Measurements from ENCODE around the gene EID1. TPM values are rescaled to one million over a fixed set of nuclear protein-coding genes. Genes with fewer than 3 reads are reported as not detected.

EID1 gene
- total RNA-seq, 1 experiment from 2014 or later: 74.3 TPM

GRCh38 chr15:48865370-48866079 is 12.4 kb upstream of the EID1 start:
- CTCF ChIA-PET: interaction anchor here (0.9 kb wide), 1 partner anchor 99 kb away, joined by 4 read pairs; the partner anchor contains the start of gene SHC4
- no TSS peak for BruUV-seq (replicated peaks)

DNA sequence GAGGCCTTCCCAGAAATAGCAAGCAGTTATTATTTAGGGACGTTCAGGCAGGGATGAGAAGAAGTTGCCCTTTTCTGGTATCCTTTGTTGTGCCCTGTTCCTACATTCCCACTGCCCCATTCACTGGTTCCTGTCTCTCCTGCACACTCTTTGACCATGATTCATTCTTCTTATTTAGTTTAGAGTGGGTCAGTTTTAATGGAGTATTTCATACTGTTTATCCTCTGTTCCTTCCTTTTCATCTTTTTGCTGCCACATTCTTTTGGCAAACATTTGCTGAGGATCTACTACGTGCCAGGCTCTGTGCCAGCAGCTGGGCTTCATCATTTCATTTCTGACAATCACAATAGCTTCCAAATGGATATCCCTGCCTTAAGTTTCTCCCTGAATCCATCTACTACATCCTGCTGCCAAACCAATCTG is 11.8 kb upstream of the EID1 start:
- H3K9me3 Mint-ChIP-seq (ENCODE audit: low read depth, unreplicated experiment): no peaks in the 10 kb centered on the region
- intact Hi-C loops (cut with micrococcal nuclease; ENCODE audit: unreplicated experiment): loop anchor here (5.0 kb wide), 1 partner anchor 271 kb away; no protein-coding TSS in a partner anchor
- no peak overlapping the region for H3K4me3 Mint-ChIP-seq (ENCODE audit: low read depth, unreplicated experiment)
- no peak overlapping the region for H3K27ac Mint-ChIP-seq (ENCODE audit: unreplicated experiment)
- DNase-seq: no peak
- no TSS peak for BruUV-seq (replicated peaks)
- TF ChIP-seq, protein P1, sequence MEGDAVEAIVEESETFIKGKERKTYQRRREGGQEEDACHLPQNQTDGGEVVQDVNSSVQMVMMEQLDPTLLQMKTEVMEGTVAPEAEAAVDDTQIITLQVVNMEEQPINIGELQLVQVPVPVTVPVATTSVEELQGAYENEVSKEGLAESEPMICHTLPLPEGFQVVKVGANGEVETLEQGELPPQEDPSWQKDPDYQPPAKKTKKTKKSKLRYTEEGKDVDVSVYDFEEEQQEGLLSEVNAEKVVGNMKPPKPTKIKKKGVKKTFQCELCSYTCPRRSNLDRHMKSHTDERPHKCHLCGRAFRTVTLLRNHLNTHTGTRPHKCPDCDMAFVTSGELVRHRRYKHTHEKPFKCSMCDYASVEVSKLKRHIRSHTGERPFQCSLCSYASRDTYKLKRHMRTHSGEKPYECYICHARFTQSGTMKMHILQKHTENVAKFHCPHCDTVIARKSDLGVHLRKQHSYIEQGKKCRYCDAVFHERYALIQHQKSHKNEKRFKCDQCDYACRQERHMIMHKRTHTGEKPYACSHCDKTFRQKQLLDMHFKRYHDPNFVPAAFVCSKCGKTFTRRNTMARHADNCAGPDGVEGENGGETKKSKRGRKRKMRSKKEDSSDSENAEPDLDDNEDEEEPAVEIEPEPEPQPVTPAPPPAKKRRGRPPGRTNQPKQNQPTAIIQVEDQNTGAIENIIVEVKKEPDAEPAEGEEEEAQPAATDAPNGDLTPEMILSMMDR (IDR thresholded peaks at IDR 0.05; ENCODE audit: unreplicated experiment): no peak
- H3K27me3 Mint-ChIP-seq (ENCODE audit: unreplicated experiment): no peaks in the 10 kb centered on the region
- no peaks in the 10 kb centered on the region for H3K36me3 Mint-ChIP-seq (ENCODE audit: insufficient read depth, unreplicated experiment)
- peaks cover 44% of the 10 kb centered on the region for H3K4me1 Mint-ChIP-seq (ENCODE audit: low read depth, unreplicated experiment)
- CTCF ChIA-PET: no interaction called here

More at GRCh38 chr15:48865370-48866079, 12.4 kb upstream of the EID1 start:
- Mint-ChIP-seq H3K4me3 (ENCODE audit: low read depth, unreplicated experiment) (no peak overlapping the region), H3K4me1 (ENCODE audit: low read depth, unreplicated experiment) (peaks cover 38% of the 10 kb centered on the region), H3K9me3 (ENCODE audit: low read depth, unreplicated experiment) (no peaks in the 10 kb centered on the region), H3K27ac (ENCODE audit: unreplicated experiment) (no peak overlapping the region), H3K36me3 (ENCODE audit: insufficient read depth, unreplicated experiment) (no peaks in the 10 kb centered on the region), H3K27me3 (ENCODE audit: unreplicated experiment) (no peaks in the 10 kb centered on the region)
- intact Hi-C loops (cut with micrococcal nuclease; ENCODE audit: unreplicated experiment): loop anchor here (5.0 kb wide), 1 partner anchor 272 kb away; no protein-coding TSS in a partner anchor
- TF ChIP-seq, protein P1 (IDR thresholded peaks at IDR 0.05; ENCODE audit: unreplicated experiment): no peak
- DNase-seq: no peak

DNA sequence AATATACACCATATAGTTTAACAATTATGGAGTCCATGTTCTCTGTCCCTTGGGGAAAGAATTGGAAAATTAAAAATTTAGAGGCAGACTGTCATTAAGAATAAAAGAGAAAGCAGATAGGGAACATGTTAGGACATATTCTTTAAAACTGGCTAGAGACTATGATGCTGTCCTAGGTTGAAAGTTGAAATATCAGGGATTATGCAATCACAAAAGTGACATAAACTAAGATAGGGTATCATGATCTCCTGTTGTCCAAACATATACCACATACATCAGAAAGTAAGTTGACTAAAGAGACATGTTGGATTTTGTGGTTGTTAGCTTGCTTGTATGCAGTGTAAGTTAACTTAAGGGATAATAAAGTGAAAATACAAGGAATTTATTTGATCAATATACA is 9.9 kb upstream of the EID1 start:
- no peak for DNase-seq
- H3K27me3 Mint-ChIP-seq (ENCODE audit: unreplicated experiment): no peaks in the 10 kb centered on the region
- no peaks in the 10 kb centered on the region for H3K9me3 Mint-ChIP-seq (ENCODE audit: low read depth, unreplicated experiment)
- peaks cover 44% of the 10 kb centered on the region for H3K4me1 Mint-ChIP-seq (ENCODE audit: low read depth, unreplicated experiment)
- TF ChIP-seq, protein P1 (IDR thresholded peaks at IDR 0.05; ENCODE audit: unreplicated experiment): no peak
- intact Hi-C loops (cut with micrococcal nuclease; ENCODE audit: unreplicated experiment): loop anchor here (5.0 kb wide), 1 partner anchor 269 kb away; no protein-coding TSS in a partner anchor
- CTCF ChIA-PET: no interaction called here
- no peaks in the 10 kb centered on the region for H3K36me3 Mint-ChIP-seq (ENCODE audit: insufficient read depth, unreplicated experiment)
- no peak overlapping the region for H3K27ac Mint-ChIP-seq (ENCODE audit: unreplicated experiment)
- no TSS peak for BruUV-seq (replicated peaks)
- H3K4me3 Mint-ChIP-seq (ENCODE audit: low read depth, unreplicated experiment): no peak overlapping the region

- H3K9me3 Mint-ChIP-seq (ENCODE audit: low read depth, unreplicated experiment): no peaks in the 10 kb centered on the region
- H3K4me3 Mint-ChIP-seq (ENCODE audit: low read depth, unreplicated experiment): no peak overlapping the region
- H3K27ac Mint-ChIP-seq (ENCODE audit: unreplicated experiment): no peak overlapping the region
- DNase-seq: no peak
- CTCF ChIA-PET: no interaction called here
- H3K36me3 Mint-ChIP-seq (ENCODE audit: insufficient read depth, unreplicated experiment): no peaks in the 10 kb centered on the region
- H3K4me1 Mint-ChIP-seq (ENCODE audit: low read depth, unreplicated experiment): peaks cover 44% of the 10 kb centered on the region
- H3K27me3 Mint-ChIP-seq (ENCODE audit: unreplicated experiment): no peaks in the 10 kb centered on the region
- TF ChIP-seq, protein P1 (IDR thresholded peaks at IDR 0.05; ENCODE audit: unreplicated experiment): no peak
- BruUV-seq (replicated peaks): no TSS peak
- intact Hi-C loops (cut with micrococcal nuclease; ENCODE audit: unreplicated experiment): loop anchor here (5.0 kb wide), 1 partner anchor 269 kb away; no protein-coding TSS in a partner anchor
Measured at GRCh38 chr15:48868536-48868935, 9.4 kb upstream of the EID1 start.
